Measurements from ENCODE around the gene HCFC1.

GRCh38 chrX:153931151-153931550, 40.5 kb downstream of the HCFC1 start:
- TF ChIP-seq POLR2A (IDR thresholded peaks at IDR 0.05): no peak
- no peak for TF ChIP-seq CTCF (IDR thresholded peaks at IDR 0.05)
